Tracheal epithelial cell (primary cell): ENCODE measurements around the gene SORCS1. TPM values are rescaled to one million over a fixed set of nuclear protein-coding genes. Genes with fewer than 3 reads are reported as not detected.

Experiments
- total RNA-seq: library from RNA; depleted of rRNA; stranded (reverse); fragments of >200 nt; gene quantifications from 2 replicates; pipeline ENCODE4 v1.2.1, GENCODE V29; 2014

Gene SORCS1
- not detected in 2 replicates for total RNA-seq

DNA sequence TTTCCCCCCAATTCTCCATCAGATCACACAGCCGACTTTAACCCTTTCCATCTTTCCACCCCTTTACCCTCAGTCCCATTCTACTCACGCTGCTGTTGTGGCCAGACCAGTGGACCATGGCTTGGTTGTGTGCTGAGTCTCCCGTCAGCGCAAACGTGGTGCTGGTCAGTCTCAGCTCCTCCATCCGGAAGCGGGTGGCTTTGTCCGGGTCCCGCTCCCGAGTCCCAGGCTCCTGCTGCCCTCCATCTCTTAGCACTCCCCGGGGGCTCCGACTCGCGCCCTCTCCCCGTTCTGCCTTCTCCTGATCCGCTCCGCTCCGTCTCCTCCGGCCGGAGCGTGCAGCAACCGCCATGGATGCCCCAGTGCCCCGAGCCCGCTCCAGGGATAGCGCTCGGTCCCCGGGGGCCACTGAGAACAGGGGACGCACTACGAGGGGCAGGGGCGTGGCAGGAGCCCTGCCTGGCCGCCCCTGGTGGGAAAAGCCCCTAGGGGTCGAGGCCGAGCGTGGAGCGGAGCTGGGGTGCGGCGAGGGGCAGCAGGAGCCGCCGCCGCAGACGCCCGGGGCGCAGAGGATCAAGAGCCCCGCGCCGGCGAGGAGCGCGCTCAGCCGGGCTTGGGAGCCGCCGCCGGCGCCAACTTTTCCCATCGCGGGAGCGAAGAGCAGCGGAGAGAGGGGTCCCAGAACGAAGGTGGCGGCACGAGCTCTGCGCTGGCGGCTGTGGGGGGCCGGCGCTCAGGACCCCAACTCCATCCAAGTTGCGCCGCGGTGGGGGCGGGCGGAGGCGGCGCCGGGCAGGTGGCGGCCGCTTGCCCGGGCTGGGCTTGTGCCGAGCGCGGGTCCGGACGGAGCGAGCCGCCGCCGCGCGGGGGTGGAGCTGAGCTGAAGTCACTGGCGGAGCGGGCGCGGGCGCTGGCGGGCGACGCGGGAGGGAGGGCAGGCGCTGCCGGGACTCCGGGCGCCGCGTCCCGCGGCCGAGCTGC, at the start of gene SORCS1:
TSS of gene SORCS1 (minus strand) at position 826 of the 981 bp plus-strand sequence.

